KMS-11 (cell line): ENCODE results near the gene UBE3A.

Experiments used
- H2AFZ ChIP-seq: fragments of 200-600 bp; sonication (generic); 2 replicates; pipeline ENCODE4 v1.6.1; 2016; ENCODE audit warnings: antibody characterized with exemption, mixed run types, low read depth
- H3K27ac ChIP-seq: fragments of 200-600 bp; sonication (generic); 2 replicates; pipeline ENCODE4 v1.6.1; 2016; ENCODE audit warnings: mild to moderate bottlenecking, mixed run types
- H3K27me3 ChIP-seq: fragments of 200-600 bp; sonication (generic); 2 replicates; pipeline ENCODE4 v1.6.1; 2017; ENCODE audit warnings: mild to moderate bottlenecking, low read depth, mixed run types, moderate library complexity; ENCODE audit not compliant: insufficient read depth
- H3K36me3 ChIP-seq: fragments of 200-600 bp; sonication (generic); 2 replicates; pipeline ENCODE4 v1.6.1; 2017; ENCODE audit warnings: mild to moderate bottlenecking, mixed run types; ENCODE audit not compliant: insufficient read depth
- H3K4me1 ChIP-seq: fragments of 200-600 bp; sonication (generic); 2 replicates; pipeline ENCODE4 v1.6.1; 2016; ENCODE audit warnings: mild to moderate bottlenecking, low read depth, mixed run types; ENCODE audit not compliant: poor library complexity, severe bottlenecking
- H3K4me2 ChIP-seq: fragments of 200-600 bp; sonication (generic); 2 replicates; pipeline ENCODE4 v1.7.0; 2016; ENCODE audit warnings: mild to moderate bottlenecking, mixed run types
- H3K4me3 ChIP-seq: fragments of 200-600 bp; sonication (generic); IDR thresholded peaks from 2 replicates; pipeline ENCODE4 v1.6.1; 2017; ENCODE audit warnings: low read depth, low read length, mixed read lengths; ENCODE audit not compliant: insufficient read depth
- H3K79me2 ChIP-seq: fragments of 200-600 bp; sonication (generic); 2 replicates; pipeline ENCODE4 v1.6.1; 2016; ENCODE audit warnings: low read depth, mixed run types; ENCODE audit not compliant: insufficient read depth
- H3K9ac ChIP-seq: fragments of 200-600 bp; sonication (generic); 2 replicates; pipeline ENCODE4 v1.6.1; 2016; ENCODE audit warnings: mild to moderate bottlenecking, mixed run types
- H4K20me1 ChIP-seq: fragments of 200-600 bp; sonication (generic); 2 replicates; pipeline ENCODE4 v1.6.1; 2016; ENCODE audit warnings: mild to moderate bottlenecking, mixed run types; ENCODE audit not compliant: insufficient read depth
- CTCF ChIP-seq: fragments of 200-600 bp; sonication (generic); conservative IDR thresholded peaks from 2 replicates; pipeline ENCODE4 v1.6.1; 2017; ENCODE audit warnings: low read depth, mild to moderate bottlenecking, antibody characterized with exemption, low read length, moderate library complexity, mixed read lengths

Gene UBE3A

GRCh38 chr15:25327686-25328085 lies 111.1 kb downstream of the UBE3A start:
- H3K4me2 ChIP-seq = no peak overlapping the region
- no peak overlapping the region for H3K9ac ChIP-seq
- no peaks in the 10 kb centered on the region for H3K4me1 ChIP-seq
- H2AFZ ChIP-seq = no peak overlapping the region
- no peaks in the 10 kb centered on the region for H3K79me2 ChIP-seq
- H3K4me3 ChIP-seq = no peak overlapping the region
- TF ChIP-seq CTCF = no peak
- H3K27ac ChIP-seq = no peak overlapping the region
- H3K36me3 ChIP-seq = no peaks in the 10 kb centered on the region
- H3K27me3 ChIP-seq = no peaks in the 10 kb centered on the region
- no peaks in the 10 kb centered on the region for H4K20me1 ChIP-seq

- no peak for TF ChIP-seq CTCF
- Histone ChIP-seq H3K36me3 (no peaks in the 10 kb centered on the region), H3K4me1 (no peaks in the 10 kb centered on the region)
Measured at GRCh38 chr15:25325187-25325586, 113.6 kb downstream of the UBE3A start.

GRCh38 chr15:25323420-25323819 lies 115.4 kb downstream of the UBE3A start:
- Histone ChIP-seq H2AFZ (no peak overlapping the region), H4K20me1 (no peaks in the 10 kb centered on the region), H3K4me3 (no peak overlapping the region), H3K4me2 (no peak overlapping the region), H3K9ac (no peak overlapping the region), H3K36me3 (no peaks in the 10 kb centered on the region), H3K27ac (no peak overlapping the region), H3K27me3 (no peaks in the 10 kb centered on the region), H3K79me2 (no peaks in the 10 kb centered on the region), H3K4me1 (no peaks in the 10 kb centered on the region)
- TF ChIP-seq CTCF = no peak

More at GRCh38 chr15:25325187-25325586, 113.6 kb downstream of the UBE3A start:
- H3K27me3 ChIP-seq = no peaks in the 10 kb centered on the region
- no peak overlapping the region for H2AFZ ChIP-seq
- H3K27ac ChIP-seq = no peak overlapping the region
- H3K4me3 ChIP-seq = no peak overlapping the region
- H4K20me1 ChIP-seq = no peaks in the 10 kb centered on the region
- no peak overlapping the region for H3K9ac ChIP-seq
- H3K4me2 ChIP-seq = no peak overlapping the region
- no peaks in the 10 kb centered on the region for H3K79me2 ChIP-seq

- H3K4me2 ChIP-seq = no peak overlapping the region
- no peaks in the 10 kb centered on the region for H4K20me1 ChIP-seq
- no peak overlapping the region for H3K27ac ChIP-seq
- no peak overlapping the region for H3K9ac ChIP-seq
- H2AFZ ChIP-seq = no peak overlapping the region
- H3K4me1 ChIP-seq = no peaks in the 10 kb centered on the region
- no peaks in the 10 kb centered on the region for H3K27me3 ChIP-seq
- TF ChIP-seq CTCF = no peak
- no peaks in the 10 kb centered on the region for H3K36me3 ChIP-seq
- no peaks in the 10 kb centered on the region for H3K79me2 ChIP-seq
- no peak overlapping the region for H3K4me3 ChIP-seq
Measured at GRCh38 chr15:25287823-25288222, 151.0 kb downstream of the UBE3A start.
